GM12873 (cell line): ENCODE measurements around the gene GALNT4.

Experiments
- CTCF ChIP-seq: IDR thresholded peaks from 2 replicates; pipeline ENCODE4 v1.5.1; 2012; ENCODE audit warnings: low read depth, mild to moderate bottlenecking, moderate library complexity, low read length, control low read depth; ENCODE audit not compliant: insufficient read depth; ENCODE audit errors: missing control alignments

The GALNT4 gene

GRCh38 chr12:89521364-89522223 is 3.0 kb downstream of the GALNT4 start:
- no peak for TF ChIP-seq CTCF

GRCh38 chr12:89517720-89518119 is 6.9 kb downstream of the GALNT4 start:
- no peak for TF ChIP-seq CTCF

GRCh38 chr12:89516633-89517032 is 8.0 kb downstream of the GALNT4 start:
- no peak for TF ChIP-seq CTCF

GRCh38 chr12:89514751-89515150 is 9.8 kb downstream of the GALNT4 start:
- no peak for TF ChIP-seq CTCF

GRCh38 chr12:89513544-89513943 is 11.1 kb downstream of the GALNT4 start:
- no peak for TF ChIP-seq CTCF

- no peak for TF ChIP-seq CTCF
Measured at GRCh38 chr12:89507015-89507824, 17.4 kb downstream of the GALNT4 start.

- no peak for TF ChIP-seq CTCF
Measured at GRCh38 chr12:89506050-89506449, 18.5 kb downstream of the GALNT4 start.
